Stimulated activated CD4-positive, alpha-beta T cell treated with anti-CD3 and anti-CD28 coated beads, Interleukin-4, amount 100 ng/mL, for 48 hours (primary cell): ENCODE results near the gene TBCD.

ENCODE experiments used
- DNase-seq, 2 donors: peaks; one replicate each; pipeline ENCODE4 v3.0.0-alpha.2; 2020; ENCODE audit warnings: low read depth in 2 of 2

The TBCD gene

DNA sequence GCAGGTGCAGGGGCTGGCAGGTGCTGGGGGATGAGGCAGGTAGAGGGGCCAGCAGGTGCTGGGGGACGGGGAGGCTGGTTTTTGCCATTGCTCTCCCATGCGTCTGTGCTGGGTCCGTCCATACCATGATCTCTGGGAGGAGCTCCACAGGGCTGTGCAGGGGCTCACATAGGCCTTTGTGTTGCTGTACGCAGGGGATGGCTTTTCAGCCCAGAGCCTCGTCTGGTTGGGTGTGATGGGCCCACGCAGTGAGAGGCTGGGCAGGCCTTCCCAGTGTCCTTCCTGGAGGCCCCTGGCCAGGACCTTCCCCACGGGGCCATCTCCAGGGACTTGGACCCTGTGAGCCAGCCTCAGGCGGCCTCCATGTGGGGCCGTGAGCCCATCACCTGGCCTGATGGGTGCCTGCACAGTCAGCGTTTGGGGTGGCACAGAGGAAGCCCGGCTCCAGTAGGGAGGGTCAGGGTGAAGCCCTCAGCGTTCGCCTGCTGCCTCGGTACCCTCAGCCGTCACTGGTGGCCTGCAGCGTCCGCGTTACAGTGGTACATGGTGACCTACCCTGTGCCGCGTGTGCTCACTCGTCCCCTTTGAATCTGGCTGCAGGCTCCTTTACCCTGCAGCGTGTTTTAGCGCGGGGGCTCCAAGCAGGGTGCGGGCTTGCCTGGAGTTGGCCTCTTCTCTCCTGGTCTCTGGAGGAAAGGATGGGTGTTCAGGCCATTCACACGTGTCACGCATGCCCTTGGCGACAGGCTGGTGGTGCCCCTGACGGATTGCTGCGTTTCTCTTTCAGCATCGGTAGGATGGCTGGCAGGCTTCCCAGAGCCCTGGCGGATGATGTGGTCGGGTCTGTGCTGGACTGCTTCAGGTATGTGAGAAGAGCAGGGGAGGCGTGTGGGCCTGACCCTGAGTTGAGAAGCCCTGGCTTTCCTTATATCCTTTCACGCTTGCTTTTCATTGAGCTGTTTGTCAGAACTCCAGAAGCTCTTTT, 57.3 kb downstream of the TBCD start:
- no peak for DNase-seq

DNA sequence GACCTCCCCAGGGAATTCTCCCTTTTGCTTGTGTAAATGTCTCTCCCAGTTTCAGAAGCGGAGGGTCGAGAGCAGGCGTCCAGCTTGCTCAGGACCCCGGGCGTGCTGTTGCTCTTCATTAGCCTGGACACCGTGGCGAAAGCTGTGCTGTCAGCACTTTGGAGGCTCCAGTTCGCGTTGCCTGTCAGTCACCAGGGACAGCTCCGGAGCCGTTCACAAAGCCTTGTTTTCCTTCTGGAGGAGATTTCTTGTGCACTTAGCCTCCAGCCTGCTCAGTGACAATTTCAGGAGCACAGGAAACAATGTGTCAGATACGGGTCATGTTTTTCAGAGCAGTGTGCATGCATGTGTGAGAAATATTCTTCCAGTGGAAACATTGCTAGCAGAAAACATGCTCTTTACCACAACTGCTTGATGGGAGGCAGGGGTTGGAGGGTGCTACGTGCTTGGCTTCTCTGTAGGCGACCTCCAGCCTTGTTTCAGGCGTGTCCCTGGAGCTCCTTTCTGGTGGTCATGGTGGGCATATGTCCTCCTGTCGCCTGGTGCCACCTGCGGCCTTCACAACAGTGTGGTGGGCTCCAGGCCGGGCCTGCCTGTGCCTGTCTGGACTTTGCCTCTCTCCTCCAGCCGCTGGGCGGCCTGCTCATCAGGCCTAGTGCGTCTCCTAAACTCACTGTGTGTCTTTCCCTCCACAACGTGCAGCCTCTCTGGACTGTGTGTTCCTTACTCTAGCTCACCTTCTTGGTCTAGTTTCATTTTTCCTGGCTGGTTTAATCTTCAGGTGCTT, 59.0 kb downstream of the TBCD start:
- no peak for DNase-seq

- DNase-seq = no peak
These were observed 60.2 kb downstream of the TBCD start for GRCh38 chr17:82812058-82812457.

- no peak for DNase-seq
These were observed 60.7 kb downstream of the TBCD start for GRCh38 chr17:82812601-82813000.

DNA sequence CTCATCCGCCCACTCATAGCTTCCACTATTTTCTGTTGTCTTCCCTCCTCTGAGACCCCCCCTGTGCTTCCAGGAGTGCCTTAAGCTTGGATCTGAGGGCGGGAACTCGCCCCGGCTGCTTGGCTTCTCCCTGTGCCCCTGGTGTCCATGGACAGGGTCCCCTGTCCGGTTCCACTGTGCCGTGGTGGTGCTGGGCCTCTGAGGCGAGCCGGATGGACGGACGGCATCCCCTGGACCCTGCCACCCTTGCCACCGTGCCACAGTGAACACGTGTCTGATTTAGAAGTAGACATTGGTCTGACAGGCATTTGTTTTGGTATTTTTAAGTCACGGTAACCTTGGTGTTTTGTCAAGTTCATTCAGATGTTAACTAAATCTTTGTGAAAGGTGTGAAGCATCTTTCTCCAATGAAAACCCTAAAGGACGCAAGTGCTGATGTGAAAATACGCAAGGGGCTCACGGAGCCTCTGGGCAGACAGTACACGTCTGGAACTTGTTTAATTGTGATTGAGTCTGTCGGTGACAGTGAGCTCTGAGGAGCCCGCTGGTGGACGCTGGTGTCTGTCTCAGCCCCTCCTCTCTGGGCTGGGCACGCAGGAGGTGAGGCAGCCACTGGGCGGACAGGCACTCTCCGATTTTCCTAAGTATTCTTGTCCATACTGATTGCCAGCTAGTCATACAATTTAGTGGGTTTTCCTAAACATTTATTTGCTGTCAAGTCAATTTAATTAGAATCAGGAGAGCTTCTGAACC, 61.6 kb downstream of the TBCD start:
- DNase-seq = no peak

DNA sequence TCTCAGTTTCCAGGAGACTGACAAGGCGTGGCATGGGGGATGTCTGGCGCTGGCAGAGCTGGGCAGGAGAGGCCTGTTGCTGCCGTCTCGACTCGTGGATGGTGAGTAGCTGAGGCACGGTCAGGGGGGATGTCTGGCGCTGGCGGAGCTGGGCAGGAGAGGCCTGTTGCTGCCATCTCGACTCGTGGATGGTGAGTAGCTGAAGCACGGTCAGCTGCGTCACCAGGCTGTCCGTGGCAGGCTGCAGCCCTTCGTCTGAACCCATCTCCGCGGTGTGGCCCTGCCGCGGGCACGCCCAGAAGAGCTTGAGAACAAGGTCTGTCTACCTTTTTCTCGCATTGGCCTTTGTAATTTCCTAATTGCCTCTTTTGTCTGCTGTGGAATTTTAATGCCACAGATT, 63.0 kb downstream of the TBCD start:
- DNase-seq = no peak

DNA sequence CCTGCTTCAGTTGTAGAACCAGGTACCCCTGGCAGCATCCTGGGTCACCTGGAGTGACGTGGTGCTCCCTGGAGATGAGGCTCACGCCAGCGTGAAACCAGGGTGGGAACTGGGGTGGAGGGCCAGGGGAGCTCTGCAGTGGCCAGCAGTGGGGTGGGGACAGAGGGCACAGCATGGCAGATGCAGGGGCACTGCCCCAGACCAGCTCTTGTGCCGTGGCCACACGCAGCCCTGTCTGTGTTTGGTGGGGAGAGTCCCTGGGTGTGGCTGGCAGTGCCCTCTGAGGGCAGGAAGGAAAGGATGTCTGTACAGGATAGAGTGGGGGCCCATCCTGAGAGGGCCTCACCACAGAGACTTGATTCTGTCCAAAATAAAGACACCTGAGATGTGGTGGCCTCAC, 63.5 kb downstream of the TBCD start:
- DNase-seq = no peak

DNA sequence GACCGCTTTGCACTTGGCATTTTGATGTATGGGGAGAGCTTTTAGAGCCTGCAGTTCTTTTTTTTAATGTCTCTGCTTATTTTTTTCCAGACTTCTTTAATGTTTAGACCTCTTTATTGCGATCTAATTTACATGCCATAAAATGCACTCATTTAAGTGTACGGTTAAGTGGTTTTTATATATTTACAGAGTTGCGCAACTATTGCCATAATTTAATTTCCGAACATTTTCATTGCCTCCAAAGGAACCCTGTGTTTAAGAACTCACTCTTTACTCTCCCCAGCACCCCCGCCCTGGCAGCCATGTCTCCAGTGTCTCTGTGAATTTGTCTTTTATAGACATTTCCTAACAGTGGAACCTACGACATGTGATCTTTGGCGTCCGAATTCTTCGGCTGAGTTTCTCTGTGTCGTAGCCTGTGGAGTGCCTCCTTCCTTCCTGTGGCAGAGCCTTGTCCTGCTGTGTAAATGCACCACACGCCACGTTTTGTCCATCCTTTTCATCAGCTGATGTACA, 64.0 kb downstream of the TBCD start:
- DNase-seq = no peak

DNA sequence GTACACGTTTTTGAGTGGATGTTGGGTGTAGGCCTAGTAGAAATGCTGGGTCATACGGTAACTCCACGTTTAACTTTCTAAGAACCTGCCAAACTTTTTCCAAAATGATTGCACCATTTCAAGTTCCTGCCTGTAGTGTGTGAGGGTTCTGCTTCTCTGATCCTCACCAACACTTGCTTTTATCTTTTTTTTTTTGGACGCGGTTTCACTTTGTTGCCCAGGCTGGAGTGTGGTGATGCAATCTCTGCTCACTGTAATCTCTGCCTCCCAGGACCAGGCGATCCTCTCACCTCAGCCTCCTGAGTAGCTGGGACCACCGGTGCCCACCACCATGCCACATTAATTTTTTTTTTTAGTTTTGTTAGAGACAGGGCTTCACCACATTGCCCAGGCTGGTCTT, 64.5 kb downstream of the TBCD start:
- DNase-seq = no peak

DNA sequence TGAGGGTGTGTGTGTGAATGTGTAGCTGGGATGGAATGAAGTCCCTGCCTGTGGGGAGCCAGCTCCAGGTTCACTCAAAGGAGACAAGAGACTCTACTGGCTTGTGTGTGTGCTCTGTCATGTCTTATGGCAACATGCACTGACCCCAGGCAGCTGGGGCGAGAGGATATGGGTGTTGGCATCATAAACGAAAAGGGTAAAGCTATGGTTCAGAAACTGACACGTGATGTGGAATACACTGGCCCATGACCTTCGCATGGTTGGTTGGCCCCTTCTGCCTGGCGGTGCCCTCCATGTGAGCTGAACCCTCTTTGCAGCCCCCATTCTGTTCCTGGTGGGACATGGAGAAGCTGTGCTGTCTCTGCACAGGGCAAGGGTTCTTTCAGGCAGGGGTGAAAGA, 66.1 kb downstream of the TBCD start:
- no peak for DNase-seq

DNA sequence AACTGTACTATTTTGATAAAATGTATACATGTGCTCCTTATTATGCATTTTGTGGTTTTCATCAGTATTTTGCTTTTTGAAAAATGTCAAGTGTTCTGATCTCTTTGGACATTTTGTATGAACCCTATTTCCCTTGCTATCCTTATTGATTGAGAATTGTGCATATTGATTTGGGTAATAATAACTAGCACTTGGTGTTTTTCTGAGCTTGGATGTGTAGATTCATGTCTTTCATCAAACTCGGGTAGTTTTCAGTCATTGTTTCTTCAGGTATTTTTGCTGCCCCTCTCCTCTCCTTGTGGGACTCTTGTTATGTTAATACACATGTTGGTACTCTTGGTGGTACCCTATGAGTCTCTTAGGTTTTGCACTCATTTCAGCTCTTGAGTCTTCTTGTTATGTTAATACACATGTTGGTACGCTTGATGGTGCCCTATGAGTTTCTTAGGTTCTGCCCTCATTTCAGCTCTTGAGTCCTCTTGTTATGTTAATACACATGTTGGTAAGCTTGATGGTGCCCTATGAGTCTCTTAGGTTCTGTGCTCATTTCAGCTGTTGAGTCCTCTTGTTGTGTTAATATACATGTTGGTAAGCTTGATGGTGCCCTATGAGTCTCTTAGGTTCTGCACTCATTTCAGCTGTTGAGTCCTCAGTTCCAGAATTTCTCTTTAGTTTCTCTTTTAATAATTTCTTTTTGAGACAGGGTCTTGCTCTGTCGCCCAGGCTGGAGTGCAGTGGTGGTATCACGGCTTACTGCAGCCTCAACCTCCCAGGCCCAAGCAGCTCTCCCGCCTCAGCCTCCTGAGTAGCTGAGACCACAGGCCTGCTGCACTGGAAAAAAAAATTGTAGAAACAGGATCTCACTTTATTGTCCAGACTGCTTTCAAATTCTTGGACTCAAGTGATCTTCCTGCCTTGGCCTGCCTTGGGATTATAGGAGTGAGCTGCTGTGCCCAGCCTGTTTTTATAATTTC, 68.7 kb downstream of the TBCD start:
- DNase-seq = no peak

GRCh38 chr17:82821554-82821953, 69.7 kb downstream of the TBCD start:
- no peak for DNase-seq

GRCh38 chr17:82822281-82822680, 70.4 kb downstream of the TBCD start:
- no peak for DNase-seq

- no peak for DNase-seq
These were observed 71.1 kb downstream of the TBCD start for GRCh38 chr17:82823004-82823403.

DNA sequence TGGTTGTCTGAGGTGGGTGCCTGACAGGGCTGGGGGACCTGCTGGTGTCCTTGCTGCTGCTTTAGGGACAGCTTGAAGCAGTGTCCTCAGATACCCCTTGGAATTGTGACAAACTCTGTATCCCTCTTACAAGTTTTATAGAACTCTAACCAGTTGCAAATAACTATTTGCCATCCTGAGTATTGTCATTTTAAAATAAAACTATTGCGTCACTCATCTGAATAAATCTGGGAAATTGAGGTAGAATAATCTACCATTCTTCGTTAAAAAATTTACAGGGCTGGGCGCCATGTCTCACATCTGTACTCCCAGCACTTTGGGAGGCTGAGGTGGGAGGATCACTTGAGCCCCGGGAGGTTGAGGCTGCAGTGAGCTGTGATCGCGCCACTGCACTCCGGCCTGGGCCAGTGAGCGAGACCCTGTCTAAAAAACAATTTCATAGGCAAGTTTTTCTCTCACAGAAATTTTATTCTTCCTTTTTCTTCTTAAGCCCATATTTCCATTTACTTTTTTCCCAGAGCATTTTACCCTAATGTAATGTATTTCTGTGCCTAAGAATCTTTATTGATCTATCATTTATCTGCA, 73.8 kb downstream of the TBCD start:
- no peak for DNase-seq

- DNase-seq = no peak
These were observed 74.3 kb downstream of the TBCD start for GRCh38 chr17:82826211-82826610.

- no peak for DNase-seq
These were observed 75.1 kb downstream of the TBCD start for GRCh38 chr17:82826956-82827355.

GRCh38 chr17:82828875-82829487, 77.1 kb downstream of the TBCD start:
- DNase-seq = no peak

GRCh38 chr17:82830249-82830661, 78.4 kb downstream of the TBCD start:
- DNase-seq = no peak
